Endometrium (tissue), 2 donors: ENCODE data around the gene GLCE.
"Not testable (repeated sequence)": the region's sequence is repeated elsewhere in the genome, so short reads cannot be mapped to it uniquely, and the experiment has no call there.

Experiments
- FAIRE-seq: peaks from 2 replicates; lab custom pipeline; 2012; peaks lifted over from hg19 to GRCh38; lab: Jason Lieb, UNC
- donor health status: control.
- donor health status: control.

Gene GLCE

DNA sequence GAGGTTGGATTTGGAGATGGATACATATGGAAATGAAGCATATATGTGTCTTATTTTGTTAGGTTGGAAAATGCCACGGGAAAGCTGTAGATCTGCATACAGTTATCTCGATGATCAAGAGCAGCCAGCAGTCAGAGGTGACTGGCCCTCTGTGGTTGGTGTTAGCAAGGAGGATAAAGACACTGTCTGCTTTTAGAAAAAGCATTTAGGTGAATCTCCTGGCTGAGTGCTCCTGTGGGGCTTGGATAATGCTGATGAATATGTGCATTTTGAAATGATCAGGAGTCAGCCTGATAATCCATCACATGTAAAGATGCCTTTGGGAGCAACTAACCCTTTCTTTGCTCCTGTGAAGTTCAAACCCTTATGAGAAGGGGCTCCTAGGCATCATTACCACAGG, 24.9 kb upstream of the GLCE start:
- no peak for FAIRE-seq

DNA sequence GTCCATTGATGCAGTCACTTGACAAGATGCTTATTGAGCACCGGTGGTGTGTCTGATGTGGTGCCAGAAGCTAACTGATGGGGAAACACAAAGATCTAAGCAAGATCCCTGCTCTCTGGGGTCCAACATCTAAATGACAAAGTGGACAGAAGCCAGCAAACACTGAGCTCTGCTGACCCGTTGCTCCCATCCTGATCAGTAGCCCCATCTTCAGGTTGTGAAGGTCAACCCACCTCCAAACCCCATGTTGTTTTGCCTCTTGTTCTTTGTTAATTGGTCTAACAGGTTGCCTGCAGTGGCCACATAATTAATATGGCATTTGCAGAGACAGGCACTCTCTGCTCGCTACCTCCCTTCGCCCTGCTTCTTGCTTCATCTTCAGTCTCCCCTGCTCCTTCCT, 21.5 kb upstream of the GLCE start:
- no peak for FAIRE-seq

DNA sequence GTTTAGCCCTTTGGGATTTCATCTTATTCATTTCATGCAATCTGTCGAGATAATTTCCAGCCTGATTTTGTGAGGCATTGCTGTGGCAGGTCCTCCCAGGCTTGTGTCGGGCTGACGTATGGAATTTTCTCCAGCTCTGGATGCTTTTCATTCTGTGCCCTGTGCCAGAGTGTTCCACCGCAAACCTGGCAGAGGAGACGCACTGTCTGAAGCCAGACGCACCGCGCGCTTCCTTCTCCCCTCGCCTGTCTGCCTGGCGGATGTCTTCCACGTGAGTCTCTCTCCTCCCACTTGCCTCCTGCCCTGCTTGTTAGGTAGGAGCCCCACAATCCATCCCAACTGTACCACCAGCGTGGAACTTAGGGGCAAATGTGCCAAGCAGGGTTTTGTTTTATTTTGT, 20.1 kb upstream of the GLCE start:
- no peak for FAIRE-seq

DNA sequence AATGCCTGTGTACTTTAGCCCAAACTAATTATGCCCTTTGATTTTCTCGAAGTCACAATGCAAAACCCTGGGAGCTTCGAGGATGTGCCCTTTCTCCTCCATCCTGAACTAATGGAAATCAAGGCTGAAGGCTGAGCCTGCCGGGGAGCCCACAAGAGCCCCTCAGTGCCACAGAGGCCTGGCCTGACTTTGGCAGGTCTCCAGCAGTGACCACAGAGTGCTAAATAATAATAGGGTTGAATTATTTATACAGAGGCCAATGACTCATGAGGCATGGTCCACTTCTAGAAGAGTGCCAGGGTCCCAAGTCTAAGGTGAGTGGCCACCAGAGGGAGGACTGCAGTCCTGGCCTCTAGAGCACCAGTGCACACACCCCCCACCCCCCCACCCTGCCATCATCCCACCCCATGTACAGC, 19.1 kb upstream of the GLCE start:
- FAIRE-seq: no peak

DNA sequence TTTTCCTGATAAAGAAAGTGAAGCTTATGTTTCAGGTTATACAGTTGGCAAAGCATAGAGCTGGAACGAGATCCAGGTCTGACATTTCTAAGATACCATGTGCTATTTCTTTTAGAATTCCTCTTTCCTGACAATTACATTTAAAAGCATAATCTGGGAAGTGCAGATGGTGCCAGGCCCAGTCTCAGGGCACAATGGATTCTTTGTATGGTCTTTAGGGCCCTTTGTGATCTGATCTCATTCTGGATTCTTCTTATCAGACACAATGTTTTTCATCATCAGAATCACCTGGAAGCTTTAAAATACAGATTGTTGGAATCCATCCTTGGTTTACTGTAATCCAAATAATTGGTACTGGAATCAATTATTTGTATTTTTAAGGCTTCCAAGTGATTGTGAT, 18.6 kb upstream of the GLCE start:
- no peak for FAIRE-seq

DNA sequence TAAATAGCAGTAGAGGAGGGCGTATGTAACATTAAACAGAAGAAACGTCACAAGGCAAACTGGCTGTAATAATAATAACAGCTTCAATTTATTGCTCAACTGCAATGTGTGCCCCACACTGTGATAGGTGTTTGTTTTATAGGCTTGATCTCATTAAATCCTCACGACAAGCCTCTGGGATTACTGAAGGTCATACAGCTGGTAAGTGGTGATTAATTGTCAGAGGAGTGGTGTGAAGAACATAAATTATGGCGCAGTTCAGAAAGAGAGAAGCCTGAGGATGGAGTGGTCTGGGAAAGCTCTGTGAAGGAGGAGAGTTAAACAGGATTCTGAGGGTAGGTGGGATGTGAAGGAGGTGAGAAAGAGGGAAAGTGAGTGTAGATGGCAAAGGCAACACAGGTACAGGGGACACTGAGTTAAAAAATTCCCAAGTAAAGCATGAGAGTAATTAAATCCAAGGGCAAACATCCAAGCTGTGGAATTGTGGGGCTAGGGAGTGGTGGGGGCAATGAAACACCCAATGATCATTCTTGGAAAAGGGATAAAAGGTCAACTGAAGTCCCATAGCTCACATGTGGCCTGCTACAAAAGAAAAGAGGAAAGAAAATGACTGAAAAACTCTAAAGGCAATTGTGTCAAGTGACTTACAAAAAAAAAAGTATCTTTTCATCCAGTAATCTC, 16.5 kb upstream of the GLCE start:
- FAIRE-seq: no peak

DNA sequence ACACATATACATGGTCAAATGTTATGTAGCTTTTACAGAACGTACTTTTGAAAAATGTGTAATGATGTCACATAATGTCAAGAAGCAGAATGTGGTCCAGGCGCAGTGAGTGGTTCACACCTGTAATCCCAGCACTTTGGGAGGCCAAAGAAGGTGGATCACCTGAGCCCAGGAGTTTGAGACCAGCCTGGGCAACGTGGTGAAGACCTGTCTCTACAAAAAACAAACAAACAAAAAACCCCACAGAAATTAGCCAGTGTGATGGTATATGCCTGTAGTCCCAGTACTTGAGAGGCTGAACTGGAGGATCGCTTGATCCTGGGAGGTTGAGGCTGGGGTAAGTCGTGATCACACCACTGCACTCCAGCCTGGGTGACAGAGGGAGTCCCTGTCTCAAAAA, 15.9 kb upstream of the GLCE start:
- no peak for FAIRE-seq

DNA sequence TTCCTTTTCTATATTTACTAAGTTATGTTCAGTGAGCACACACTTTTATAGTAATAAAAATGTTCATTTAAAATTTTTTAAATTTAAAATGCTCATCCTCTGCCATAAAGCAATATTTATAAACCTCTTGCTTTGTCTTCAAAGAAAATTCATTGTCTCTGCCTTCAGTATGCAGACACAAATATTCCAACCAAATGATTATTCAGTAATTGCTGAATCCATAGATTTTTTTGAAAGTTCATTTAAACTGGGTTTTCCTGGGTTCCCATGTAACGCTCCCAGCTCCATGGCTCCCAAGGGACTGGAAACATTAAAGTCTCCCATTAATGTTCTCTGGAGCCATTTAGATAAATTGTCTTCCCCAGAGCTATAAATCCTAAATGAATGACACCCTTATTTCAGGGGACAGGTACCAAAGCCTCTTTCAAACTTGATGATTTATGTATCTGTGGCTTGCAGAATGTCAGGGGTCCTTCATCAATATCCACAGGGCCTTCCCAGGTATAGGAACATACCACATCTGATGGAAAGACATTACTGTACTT, 15.2 kb upstream of the GLCE start:
- FAIRE-seq: no peak

DNA sequence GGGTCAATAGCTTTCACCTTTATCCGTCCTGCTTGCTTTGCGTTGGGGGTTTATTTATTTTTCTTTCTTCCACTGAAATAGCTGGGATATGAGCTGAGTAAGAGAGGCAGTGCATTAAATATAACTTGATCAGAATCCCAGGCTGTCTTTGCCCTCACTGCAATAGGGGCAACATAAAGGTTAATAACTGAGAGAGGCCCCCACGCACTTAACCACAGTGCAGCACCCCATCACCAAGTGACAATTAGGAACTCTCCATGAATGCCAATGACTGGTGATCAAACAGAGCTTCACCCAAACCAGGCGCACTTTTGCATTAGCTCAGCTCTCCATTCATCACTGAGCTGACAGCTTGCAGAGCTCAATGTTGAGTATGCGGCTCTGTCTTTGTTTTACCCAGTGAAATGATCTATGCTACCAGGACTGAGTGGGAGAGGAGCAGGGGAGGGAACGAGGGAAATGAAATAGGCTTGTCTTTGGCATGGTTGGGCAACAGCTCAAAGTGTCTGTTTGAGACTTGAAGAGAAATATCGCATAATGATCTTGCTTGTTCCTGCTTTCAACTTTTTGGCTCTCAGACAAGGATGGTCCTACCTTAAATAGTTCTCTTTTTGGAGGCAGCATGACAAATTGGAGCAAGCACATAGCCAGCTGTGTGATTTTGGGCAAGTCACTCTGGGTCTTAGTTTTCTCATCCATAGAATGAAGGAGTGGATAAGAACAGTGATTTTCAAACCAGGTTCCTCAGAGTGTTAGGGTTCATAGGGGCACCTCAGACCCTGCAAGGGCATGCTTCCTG, 14.5 kb upstream of the GLCE start:
- no peak for FAIRE-seq

DNA sequence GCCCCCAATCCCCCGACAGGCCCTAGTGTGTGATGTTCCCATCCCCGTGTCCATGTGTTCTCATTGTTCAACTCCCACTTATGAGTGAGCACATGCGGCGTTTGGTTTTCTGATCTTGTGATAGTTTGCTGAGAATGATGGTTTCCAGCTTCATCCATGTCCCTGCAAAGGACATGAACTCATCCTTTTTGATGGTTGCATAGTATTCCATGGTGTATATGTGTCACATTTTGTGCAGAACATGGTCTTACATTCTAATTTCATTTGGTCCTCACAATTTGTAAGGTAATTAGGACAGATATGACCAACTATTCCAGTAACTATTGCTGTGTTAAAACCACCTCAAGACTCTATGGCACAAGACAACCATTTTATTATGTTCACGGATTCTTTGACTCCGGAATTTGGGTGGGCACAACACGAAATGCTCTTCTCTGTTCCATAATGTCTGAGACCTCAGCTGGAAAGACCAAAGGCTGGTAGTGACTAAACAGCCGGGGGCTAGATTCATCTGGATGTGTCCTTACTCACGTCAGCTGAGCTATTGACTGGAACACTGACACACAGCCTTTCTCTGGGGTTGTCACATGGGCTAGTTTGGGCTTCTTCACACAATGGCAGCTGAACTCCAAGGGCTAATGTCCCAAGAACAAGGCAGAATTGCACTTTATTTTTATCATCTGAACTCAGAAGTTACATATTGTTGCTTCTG, 13.6 kb upstream of the GLCE start:
- no peak for FAIRE-seq

DNA sequence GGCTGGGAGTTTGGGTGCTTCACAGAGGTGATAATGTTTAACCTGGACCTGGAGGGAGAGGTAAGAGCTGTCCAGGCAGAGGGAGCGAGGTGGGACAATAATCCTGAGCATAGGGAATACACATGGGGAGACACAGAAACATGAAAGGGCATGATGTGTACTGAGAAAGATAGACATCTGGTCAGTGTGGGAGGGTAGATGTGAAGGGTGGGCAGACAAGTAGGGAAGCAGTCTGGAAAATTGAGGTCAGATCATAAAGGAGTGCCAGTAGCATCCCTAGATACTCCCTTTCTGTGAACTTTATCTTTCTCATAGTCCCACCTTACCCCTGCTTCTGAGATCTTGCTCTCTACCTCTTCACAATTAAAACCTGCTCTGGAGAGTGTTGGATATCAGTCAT, 12.0 kb upstream of the GLCE start:
- no peak for FAIRE-seq

DNA sequence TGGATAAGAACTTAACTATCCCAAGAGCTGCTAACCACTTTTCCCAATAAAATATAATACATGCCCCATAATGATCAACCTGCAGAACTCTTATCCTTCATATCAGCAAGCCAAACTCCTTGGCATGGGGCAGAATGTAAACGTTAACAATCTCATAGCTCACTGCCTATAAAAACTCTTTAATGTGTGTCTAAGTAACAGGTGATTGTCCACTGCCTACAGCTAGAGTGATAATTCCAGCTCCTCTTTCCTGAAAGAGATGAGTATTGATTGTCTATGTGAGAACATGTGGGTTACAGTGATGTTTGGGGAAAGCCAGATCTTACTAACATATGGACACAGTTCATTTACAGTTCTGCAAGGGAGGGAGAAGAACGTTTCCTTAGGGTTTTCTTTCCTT, 11.3 kb upstream of the GLCE start:
- FAIRE-seq: no peak

DNA sequence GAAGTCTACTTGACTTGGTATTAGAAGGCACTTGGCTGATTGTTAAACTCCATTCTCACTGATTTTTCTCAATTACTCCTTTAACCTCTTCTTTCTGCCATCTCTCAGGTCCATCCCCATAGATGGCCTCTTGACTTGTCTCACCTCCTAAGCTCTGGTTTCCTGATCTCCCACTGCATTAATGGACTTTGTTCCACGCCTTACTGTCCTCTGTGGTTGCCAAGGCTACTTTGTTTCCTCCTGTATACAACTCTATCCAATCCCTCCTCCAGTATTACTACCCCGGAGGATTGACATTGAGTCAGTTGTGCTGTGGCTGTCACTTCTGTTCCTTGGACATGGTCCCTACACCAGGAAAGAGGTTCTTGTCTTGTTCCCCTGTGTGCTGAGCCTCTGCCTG, 10.6 kb upstream of the GLCE start:
- no peak for FAIRE-seq

DNA sequence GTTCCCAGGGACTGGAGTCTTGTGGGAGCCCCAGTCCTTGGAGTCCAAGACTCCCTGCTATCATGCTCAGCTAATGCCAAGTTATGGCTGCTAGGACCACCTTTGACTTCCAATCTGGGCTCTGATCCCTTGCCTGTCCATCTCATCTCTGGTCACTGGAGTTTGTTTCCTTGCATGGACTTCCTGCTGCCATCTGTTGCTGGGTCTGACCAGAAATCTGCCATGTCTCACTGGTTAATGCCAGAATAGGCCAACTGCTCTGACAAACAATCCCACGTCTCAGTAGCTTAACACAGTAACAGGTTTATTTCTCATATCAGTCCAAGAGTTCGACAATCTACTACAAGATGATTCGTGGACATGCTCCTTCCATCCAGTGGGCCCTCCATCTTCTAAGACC, 10.1 kb upstream of the GLCE start:
- FAIRE-seq: no peak

DNA sequence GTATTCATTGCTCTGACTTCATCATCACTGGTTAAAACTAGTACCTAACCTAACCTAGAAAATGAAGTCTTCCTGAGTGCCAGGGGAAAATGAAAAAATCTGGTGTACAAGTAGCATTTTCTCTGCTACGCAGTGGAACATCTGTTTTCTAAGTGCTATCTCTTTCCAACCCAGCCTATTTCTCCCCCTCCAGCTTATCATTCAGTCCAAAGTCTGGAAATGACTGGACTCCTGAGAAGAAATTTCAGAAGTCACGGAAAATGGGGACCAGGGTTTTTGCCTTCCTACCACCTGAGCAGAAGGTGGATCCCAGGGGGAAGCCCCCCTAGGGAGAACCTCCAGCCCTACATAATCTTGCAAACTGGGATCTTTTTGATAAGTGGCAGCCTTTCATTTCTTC, 9.6 kb upstream of the GLCE start:
- no peak for FAIRE-seq

DNA sequence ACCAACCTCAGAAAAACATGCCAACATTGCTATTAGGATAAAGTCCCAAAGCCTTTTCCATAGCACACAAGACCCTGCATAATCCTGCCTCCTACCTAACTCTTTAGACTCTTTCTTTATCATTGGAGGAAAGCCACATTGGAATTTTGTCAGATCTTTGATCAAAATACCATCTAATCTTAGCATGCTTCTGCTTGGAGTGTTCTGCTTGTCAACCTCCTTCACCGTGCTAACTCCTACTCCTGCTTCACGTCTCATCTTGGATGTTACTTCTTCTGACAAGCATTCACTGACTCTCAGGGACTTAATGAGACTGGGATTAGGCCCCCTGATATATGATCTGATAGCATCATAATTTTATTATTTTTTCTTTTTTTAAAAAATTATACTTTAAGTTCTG, 7.4 kb upstream of the GLCE start:
- no peak for FAIRE-seq

DNA sequence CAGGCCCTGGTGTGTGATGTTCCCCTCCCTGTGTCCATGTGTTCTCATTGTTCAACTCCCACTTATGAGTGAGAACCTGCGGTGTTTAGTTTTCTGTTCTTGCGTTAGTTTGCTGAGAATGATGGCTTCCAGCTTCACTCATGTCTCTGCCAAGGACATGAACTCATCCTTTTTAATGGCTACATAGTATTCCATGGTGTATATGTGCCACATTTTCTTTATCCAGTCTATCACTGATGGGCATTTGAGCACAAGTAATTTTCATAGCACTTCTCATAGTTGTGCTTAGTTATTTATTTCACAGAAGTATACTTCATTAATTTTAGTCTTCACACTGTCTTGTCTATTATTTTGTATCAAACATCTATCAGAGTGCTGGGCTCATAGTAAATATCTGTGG, 6.8 kb upstream of the GLCE start:
- not testable (repeated sequence) for FAIRE-seq

DNA sequence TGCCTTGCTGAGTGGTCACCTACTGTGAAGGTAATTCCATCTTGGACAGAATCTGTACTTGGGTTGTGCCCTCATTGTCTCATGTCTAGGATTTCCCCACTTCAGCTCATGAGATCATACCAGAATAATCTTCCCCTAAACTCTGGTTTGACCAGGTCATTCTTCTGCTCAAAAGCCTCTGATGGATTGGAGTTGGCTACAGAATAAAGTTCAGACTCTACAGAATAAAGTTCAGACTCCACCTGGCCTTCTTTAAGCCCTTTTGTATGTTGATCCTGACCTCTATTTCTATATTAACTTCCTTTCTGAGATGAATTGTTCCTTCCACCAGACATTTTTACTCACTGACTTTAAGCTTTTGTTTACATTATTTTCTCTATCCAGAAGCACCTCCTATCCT, 6.4 kb upstream of the GLCE start:
- FAIRE-seq: no peak

DNA sequence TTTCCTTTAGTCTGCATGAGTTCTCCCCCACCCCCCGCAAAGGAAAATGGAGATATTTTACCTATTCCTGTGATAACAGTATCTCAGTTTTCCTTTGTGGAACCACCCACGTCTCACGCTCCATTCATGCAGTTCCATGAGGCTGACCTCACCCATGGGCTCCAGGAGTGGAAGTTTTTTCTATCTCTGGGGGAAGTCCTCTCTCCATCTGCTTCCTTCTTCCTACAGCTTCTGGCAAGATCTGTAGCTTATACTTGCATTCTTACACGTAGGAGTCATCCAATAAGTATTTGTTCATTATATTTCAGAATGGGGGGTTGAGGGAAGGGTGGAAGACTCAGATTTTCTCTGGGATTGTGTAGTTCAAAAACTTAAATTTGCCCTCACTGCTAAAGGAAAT, 5.8 kb upstream of the GLCE start:
- FAIRE-seq: no peak

DNA sequence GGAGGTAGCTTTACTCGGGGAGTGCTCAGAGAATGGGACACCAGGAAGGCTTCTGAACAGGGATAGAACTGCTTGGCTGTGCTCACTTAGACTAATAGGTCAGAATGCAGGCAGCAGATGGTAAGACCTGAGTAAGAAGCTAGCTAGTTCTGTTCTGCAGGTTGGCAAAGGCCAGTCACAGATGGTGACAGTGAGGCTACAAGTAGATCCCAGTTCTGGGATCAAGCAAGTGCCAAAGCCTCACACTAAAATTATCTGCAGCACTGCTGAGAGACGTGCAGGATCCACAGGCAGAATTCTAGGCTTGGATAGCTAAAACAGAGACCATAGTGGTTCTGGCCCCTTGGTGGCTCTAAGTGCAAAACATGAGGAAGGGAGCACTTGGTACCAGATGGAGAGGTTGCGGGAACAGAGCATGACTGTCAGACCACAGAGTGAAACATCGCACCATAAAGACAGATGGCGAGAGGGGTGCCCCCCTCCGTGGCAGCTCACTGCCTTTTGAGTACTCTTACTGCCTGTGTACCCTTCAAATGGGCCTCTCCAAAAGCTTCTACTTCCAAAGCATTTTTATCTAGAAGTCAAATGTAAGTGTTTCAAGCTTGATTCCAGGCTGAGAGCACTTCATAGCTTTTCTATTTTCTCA, 3.6 kb upstream of the GLCE start:
- no peak for FAIRE-seq

DNA sequence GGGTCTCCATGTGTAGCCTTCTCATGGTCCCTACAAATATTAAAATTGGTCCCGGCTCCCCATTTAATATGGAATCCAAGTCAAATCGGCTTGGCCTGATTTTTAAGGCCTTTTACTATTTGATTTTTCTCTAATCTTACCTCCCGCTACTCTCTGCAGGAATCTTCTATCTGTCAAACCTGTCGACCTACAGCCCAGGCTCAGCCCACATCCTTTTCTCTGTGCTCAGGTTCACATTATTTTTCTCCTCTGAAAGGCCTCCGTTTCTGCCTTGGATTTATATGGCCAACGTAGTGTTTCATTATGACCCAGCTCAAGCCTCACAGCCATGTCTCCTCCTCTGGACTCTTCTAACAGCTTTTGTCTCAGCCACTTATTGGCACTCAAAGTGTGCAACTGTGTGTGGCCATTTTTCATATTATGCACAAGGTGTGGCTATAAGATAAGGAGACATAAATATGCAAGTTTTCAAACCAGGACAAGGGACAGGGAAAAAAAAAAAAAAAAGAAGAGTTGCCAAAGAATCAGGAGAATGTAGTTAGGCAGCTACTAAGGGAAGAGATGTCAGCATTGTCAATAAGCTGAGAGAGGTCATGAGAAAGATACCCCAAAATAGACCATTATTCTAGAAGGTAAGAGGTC, 2.1 kb upstream of the GLCE start:
- no peak for FAIRE-seq

DNA sequence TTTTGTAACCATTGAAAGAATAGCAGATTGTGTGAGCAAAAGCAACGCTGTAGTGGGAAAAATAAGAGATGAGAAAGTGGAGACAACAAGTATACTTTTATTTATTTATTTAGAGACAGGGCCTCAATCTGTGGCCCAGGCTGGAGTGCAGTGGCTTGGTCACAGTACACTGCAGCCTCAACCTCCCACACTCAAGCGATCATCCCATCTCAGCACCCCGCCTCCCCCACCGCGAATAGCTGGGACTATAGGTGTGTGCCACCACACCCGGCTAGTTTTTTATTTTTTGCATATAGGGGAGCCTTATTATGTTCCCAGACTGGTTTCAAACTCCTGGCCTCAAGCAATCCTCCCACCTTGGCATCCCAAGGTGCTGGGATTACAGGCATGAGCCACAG, 1.6 kb upstream of the GLCE start:
- FAIRE-seq: no peak
